Measurements from ENCODE around the gene OST4.

DNA sequence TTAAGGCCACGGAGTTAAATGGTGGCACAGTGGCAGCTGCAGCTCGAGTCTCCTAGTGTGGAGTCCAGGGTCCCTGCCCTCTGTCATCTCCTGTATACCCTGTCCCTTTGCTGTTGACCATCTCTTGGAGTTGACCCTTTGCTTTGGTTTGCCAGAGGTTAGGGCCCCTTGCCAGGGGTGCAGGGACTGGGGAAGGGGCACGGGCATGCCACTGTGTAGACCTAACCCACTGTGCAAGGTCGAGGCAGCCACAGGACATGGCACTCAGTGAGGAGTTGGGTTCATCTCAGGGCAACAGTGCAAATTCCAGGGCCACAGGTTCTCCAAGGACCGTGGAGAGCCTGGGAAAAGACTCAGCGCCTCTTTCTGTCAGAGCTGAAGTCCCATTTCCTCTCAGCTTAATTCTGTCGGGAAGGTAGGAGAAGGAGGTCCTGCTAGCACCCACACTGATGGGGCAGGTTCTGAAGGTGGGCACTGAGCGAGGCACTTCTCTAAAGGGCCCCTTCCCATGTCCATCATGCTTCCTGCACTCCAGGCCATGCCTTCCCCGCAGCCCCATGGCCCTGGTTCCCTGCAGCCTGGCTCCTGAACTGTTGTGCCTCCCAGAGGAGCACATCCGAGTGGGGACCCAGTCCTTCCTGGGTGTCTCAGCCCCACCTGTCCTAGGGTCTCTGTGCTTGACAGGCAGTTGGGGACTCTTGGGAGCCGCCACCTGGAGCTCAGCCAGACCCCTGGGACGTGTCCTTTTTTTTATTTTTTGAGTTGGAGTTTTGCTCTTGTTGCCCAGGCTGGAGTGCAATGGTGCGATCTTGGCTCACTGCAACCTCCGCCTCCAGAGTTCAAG, 17.9 kb upstream of the OST4 start:
- TF ChIP-seq CTCF (IDR thresholded peaks at IDR 0.05) (no peak), EP300 (IDR thresholded peaks at IDR 0.05) (no peak)

Data from tibial nerve (tissue), 4 donors.